Adrenal gland (tissue), 12 donors: ENCODE results near the gene CAPN15. TPM values are rescaled to one million over a fixed set of nuclear protein-coding genes. Genes with fewer than 3 reads are reported as not detected.
"Not testable (repeated sequence)": the region's sequence is repeated elsewhere in the genome, so short reads cannot be mapped to it uniquely, and the experiment has no call there.

Experiments used
- DNase-seq, 7 donors: peaks; one replicate each; pipeline ENCODE4 v3.0.0-alpha.2; 2019 to 2020
- H3K27ac ChIP-seq, 5 donors: fragments of 200-600 bp; sonication (generic) in 4 of 5; 1 replicate in 3 of 5; 2 replicates in 2 of 5; pipeline versions ENCODE4 v1.5.1 to v1.8.0; 2016 to 2020; ENCODE audit warnings: mild to moderate bottlenecking in 1 of 5
- H3K27me3 ChIP-seq: fragments of 200-600 bp; 2 replicates; pipeline ENCODE4 v1.8.0; 2021
- H3K36me3 ChIP-seq, 2 donors: fragments of 200-600 bp; replicated peaks in 1 of 2; 1 replicate in 1 of 2; 2 replicates in 1 of 2; pipeline versions ENCODE4 v1.5.1 to v1.8.0; 2018 to 2022
- H3K4me1 ChIP-seq, 2 donors: fragments of 200-600 bp; replicated peaks in 1 of 2; 1 replicate in 1 of 2; 2 replicates in 1 of 2; pipeline versions ENCODE4 v1.5.1 to v1.8.0; 2018 to 2021
- H3K4me3 ChIP-seq, 4 donors: fragments of 200-600 bp; sonication (generic) in 3 of 4; one replicate each; pipeline ENCODE4 v1.5.1; 2016 to 2018
- H3K9me3 ChIP-seq, 3 donors: fragments of 200-600 bp; sonication (generic) in 1 of 3; replicated peaks in 1 of 3; 1 replicate in 2 of 3; 2 replicates in 1 of 3; pipeline versions ENCODE4 v1.5.1 to v1.8.0; 2016 to 2021
- CTCF ChIP-seq, 6 experiments: fragments of 450-650 bp in 4 of 6; fragments of 200-600 bp in 2 of 6; sonication (generic) in 1 of 6; IDR thresholded peaks; 1 replicate in 5 of 6; 2 replicates in 1 of 6; pipeline versions ENCODE4 v1.5.1 to v1.8.0; 2016 to 2021; ENCODE audit warnings: antibody characterized with exemption in 6 of 6, mild to moderate bottlenecking in 2 of 6, moderate library complexity in 1 of 6
- POLR2A ChIP-seq, 2 donors: fragments of 450-650 bp; IDR thresholded peaks; one replicate each; pipeline ENCODE4 v1.6.1; 2017; ENCODE audit warnings: antibody characterized with exemption in 2 of 2, mild to moderate bottlenecking in 2 of 2, moderate library complexity in 1 of 2
- WGBS, 4 donors: extraction: QIAGEN DNeasy Blood & Tissue Kit in 2 of 4; methylation state at CpG; one replicate each; pipeline versions ENCODE4 v1.1.5 to v1.1.7; 2013 to 2017; 5-methylcytosine and 5-hydroxymethylcytosine counted together
- intact Hi-C, 2 donors: fragments of 100-400 bp; cut with DNase I; formaldehyde crosslinking; loops; one replicate each; pipeline versions ENCODE4 v1.14.1 to v1.15.0; 2022 to 2023
- polyA plus RNA-seq, 3 donors: library from polyadenylated mRNA; stranded (reverse); fragments of 200-250 nt in 2 of 3; fragments of 350-450 nt in 1 of 3; fragmentation: Illumina TruSeq in 1 of 3; extraction: RNeasy Lipid Tissue Mini Kit (QIAGEN cat#74804) in 1 of 3; gene quantifications; one replicate each; pipeline ENCODE4 v1.2.3, GENCODE V29; 2013 to 2014
- total RNA-seq, 9 donors: library from RNA; depleted of rRNA in 4 of 9; stranded (reverse); fragments of >200 nt in 4 of 9; fragments of 120-200 nt in 1 of 9; fragmentation: NEBNext Ultra II Directional in 1 of 9; extraction: Animal tissue kit (Norgen Biotek cat#: 25700) in 1 of 9; gene quantifications; one replicate each; pipeline versions ENCODE4 v1.1.0 to v1.2.4, GENCODE V29; 2013 to 2023
- donor health status: healthy with polysubstance abuse.
- donor health status: Bipolar disorder and iron deficiency.
- donor health status: DM: yes; HTN: yes; CAD: no.
- donor health status: DM: no; HTN: no; CAD: no.
- donor health status: DM: no; HTN: no; CAD: no.
- donor health status: DM: yes; HTN: yes; CAD: no.

The CAPN15 gene
- total and polyA plus RNA-seq, 12 donors, result 2.3 to 91.8 (median 43.0) TPM

DNA sequence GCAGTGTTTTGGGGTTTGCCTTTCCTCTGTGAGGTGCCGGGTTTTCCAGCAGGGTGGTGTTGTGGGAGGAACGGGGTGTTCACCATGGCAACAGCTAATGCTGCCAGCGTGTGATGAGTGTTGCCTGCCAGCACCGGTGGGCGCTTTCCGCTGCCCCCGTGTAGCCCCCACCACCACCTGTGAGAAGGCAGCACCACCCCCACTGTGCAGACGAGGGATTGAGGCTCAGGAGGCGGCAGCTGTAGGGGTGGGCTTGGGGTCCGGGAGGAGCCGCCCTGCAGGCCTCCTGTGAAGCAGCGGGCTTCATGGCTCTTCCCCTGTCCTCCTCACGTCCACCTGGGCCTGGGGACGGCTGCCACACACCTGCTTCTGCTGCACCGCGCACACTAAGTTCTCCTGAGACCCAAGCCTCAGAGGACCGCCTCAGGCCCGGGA lies 67.6 kb downstream of the CAPN15 start:
- intact Hi-C loops, result no loop called here
- DNase-seq, result no peak
- Histone ChIP-seq H3K4me3 (no peak overlapping the region), H3K27me3 (no peaks in the 10 kb centered on the region), H3K27ac (no peak overlapping the region), H3K4me1 (peaks cover 17 to 20% of the 10 kb centered on the region in 2 donors), H3K36me3 (peaks cover 0 to 1% of the 10 kb centered on the region in 2 donors), H3K9me3 (no peaks in the 10 kb centered on the region)
- 87 to 93% (median 91%) methylated on average over 6 to 18 of the region's 18 CpGs for WGBS, 4 donors
- TF ChIP-seq CTCF (IDR thresholded peaks at IDR 0.05) (no peak), POLR2A (IDR thresholded peaks at IDR 0.05) (no peak)

- peaks cover 9 to 18% of the 10 kb centered on the region in 2 donors for H3K4me1 ChIP-seq
- intact Hi-C loops, result no loop called here
- no peaks in the 10 kb centered on the region for H3K27me3 ChIP-seq
- no peak overlapping the region for H3K4me3 ChIP-seq
- DNase-seq, result no peak
- H3K9me3 ChIP-seq, result no peaks in the 10 kb centered on the region
- TF ChIP-seq CTCF (IDR thresholded peaks at IDR 0.05) (no peak), POLR2A (IDR thresholded peaks at IDR 0.05) (no peak)
- H3K27ac ChIP-seq, result no peak overlapping the region
- H3K36me3 ChIP-seq, result peaks cover 0 to 3% of the 10 kb centered on the region in 2 donors
- 86 to 92% (median 89%) methylated on average over 24 to 34 of the region's 34 CpGs for WGBS, 4 donors
Observed at GRCh38 chr16:595942-596735, 68.6 kb downstream of the CAPN15 start.

DNA sequence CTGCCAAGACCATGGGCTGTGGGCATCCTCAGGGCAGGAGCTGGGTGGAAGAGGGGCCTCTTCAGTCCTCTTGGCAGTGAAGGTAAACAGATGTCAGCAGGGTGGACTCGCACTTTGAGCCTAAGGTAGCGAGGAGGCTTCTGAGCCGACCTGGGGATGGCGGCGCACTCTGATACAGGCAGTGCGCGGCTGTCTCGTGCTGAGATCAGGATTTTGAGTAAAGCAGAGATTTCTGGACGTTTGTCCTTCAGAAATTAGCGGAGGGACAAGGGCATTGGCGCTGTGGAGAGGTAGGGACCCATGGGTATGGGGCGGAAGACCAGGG lies 69.2 kb downstream of the CAPN15 start:
- TF ChIP-seq POLR2A (IDR thresholded peaks at IDR 0.05) (no peak), CTCF (IDR thresholded peaks at IDR 0.05) (no peak)
- intact Hi-C loops, result no loop called here
- peaks cover 7 to 15% of the 10 kb centered on the region in 2 donors for H3K4me1 ChIP-seq
- 90 to 95% (median 94%) methylated on average over 11 to 12 of the region's 12 CpGs for WGBS, 4 donors
- H3K27me3 ChIP-seq, result no peaks in the 10 kb centered on the region
- H3K4me3 ChIP-seq, result no peak overlapping the region
- no peak overlapping the region for H3K27ac ChIP-seq
- H3K36me3 ChIP-seq, result peaks cover 0 to 3% of the 10 kb centered on the region in 2 donors
- no peaks in the 10 kb centered on the region for H3K9me3 ChIP-seq
- DNase-seq, result no peak

GRCh38 chr16:597655-598054 lies 70.1 kb downstream of the CAPN15 start:
- H3K36me3 ChIP-seq, H3K4me1 ChIP-seq, H3K4me3 ChIP-seq, H3K27ac ChIP-seq, DNase-seq, H3K27me3 ChIP-seq, H3K9me3 ChIP-seq, intact Hi-C loops: not testable (repeated sequence)
- WGBS, 4 donors, result 95 to 98% (median 97%) methylated on average over 2 to 7 of the region's 7 CpGs
